Measurements from ENCODE around the gene GNG7.

GRCh38 chr19:2679439-2679838 lies 23.1 kb downstream of the GNG7 start:
- TF ChIP-seq CTCF (IDR thresholded peaks at IDR 0.05) (no peak), POLR2A (IDR thresholded peaks at IDR 0.05) (no peak)

All from testis (tissue), 2 donors.